ENCODE results near the gene RNF4. TPM values are rescaled to one million over a fixed set of nuclear protein-coding genes. Genes with fewer than 3 reads are reported as not detected.

RNF4 gene
- total RNA-seq, 1 experiment from 2014 or later, result 81.4 TPM

GRCh38 chr4:2485956-2486355 lies 17.1 kb downstream of the RNF4 start:
- TF ChIP-seq, protein P1, sequence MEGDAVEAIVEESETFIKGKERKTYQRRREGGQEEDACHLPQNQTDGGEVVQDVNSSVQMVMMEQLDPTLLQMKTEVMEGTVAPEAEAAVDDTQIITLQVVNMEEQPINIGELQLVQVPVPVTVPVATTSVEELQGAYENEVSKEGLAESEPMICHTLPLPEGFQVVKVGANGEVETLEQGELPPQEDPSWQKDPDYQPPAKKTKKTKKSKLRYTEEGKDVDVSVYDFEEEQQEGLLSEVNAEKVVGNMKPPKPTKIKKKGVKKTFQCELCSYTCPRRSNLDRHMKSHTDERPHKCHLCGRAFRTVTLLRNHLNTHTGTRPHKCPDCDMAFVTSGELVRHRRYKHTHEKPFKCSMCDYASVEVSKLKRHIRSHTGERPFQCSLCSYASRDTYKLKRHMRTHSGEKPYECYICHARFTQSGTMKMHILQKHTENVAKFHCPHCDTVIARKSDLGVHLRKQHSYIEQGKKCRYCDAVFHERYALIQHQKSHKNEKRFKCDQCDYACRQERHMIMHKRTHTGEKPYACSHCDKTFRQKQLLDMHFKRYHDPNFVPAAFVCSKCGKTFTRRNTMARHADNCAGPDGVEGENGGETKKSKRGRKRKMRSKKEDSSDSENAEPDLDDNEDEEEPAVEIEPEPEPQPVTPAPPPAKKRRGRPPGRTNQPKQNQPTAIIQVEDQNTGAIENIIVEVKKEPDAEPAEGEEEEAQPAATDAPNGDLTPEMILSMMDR (IDR thresholded peaks at IDR 0.05; ENCODE audit: unreplicated experiment), result no peak
- H3K9me3 Mint-ChIP-seq (ENCODE audit: unreplicated experiment), result no peaks in the 10 kb centered on the region
- POLR2A ChIA-PET, result interaction anchor here (1.2 to 2.5 kb wide), 3 partner anchors 10 to 18 kb away, joined by 5 to 12 read pairs (median 11); partner anchors contain the start of gene RNF4
- H3K27me3 Mint-ChIP-seq (ENCODE audit: insufficient read depth, unreplicated experiment), result no peaks in the 10 kb centered on the region
- H3K27ac Mint-ChIP-seq (ENCODE audit: low read depth, unreplicated experiment), result peak overlapping the region; percentile 22
- peaks cover 14% of the 10 kb centered on the region for H3K36me3 Mint-ChIP-seq (ENCODE audit: insufficient read depth, unreplicated experiment)
- no peak for DNase-seq (ENCODE audit: unreplicated experiment)
- CTCF ChIA-PET, result no interaction called here
- no peak overlapping the region for H3K4me3 Mint-ChIP-seq (ENCODE audit: unreplicated experiment)
- intact Hi-C loops (cut with micrococcal nuclease), result no loop called here
- no TSS peak for BruUV-seq (replicated peaks)
- H3K4me1 Mint-ChIP-seq (ENCODE audit: insufficient read depth, unreplicated experiment), result peaks cover 46% of the 10 kb centered on the region

DNA sequence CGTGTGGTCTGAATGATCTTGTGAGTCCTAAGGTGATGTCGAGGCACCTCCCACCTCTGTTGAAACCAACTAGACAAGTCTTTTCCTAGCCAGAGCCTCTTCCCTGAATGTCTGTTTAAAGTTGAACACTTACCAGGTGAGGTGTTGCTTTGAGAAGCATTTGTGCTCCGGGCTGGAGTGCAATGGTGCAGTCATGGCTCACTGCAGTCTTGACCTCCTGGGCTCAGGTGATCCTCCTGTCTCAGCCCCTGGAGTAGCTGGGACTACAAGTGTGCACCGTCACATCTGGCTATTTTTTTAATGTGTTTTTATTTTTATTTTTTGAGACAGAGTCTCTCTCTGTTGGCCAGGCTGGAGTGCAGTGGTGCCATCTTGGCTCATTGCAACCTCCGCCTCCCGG lies 18.1 kb downstream of the RNF4 start:
- POLR2A ChIA-PET, result interaction anchor here (1.4 to 2.5 kb wide), 4 partner anchors 9 to 49 kb away, joined by 4 to 12 read pairs (median 8); partner anchors contain the start of genes FAM193A and RNF4
- peaks cover 24% of the 10 kb centered on the region for H3K36me3 Mint-ChIP-seq (ENCODE audit: insufficient read depth, unreplicated experiment)
- intact Hi-C loops (cut with micrococcal nuclease), result no loop called here
- no peak for DNase-seq (ENCODE audit: unreplicated experiment)
- TF ChIP-seq, protein P1 (IDR thresholded peaks at IDR 0.05; ENCODE audit: unreplicated experiment), result no peak
- no peak overlapping the region for H3K4me3 Mint-ChIP-seq (ENCODE audit: unreplicated experiment)
- BruUV-seq (replicated peaks), result no TSS peak
- H3K4me1 Mint-ChIP-seq (ENCODE audit: insufficient read depth, unreplicated experiment), result peaks cover 39% of the 10 kb centered on the region
- H3K27ac Mint-ChIP-seq (ENCODE audit: low read depth, unreplicated experiment), result no peak overlapping the region
- H3K9me3 Mint-ChIP-seq (ENCODE audit: unreplicated experiment), result no peaks in the 10 kb centered on the region
- CTCF ChIA-PET, result interaction anchor here (1.0 kb wide), 1 partner anchor 16 kb away, joined by 3 read pairs; no protein-coding TSS in a partner anchor
- no peaks in the 10 kb centered on the region for H3K27me3 Mint-ChIP-seq (ENCODE audit: insufficient read depth, unreplicated experiment)

- CTCF ChIA-PET, result interaction anchor here (1.0 to 1.1 kb wide), 2 partner anchors 11 to 15 kb away, joined by 3 to 4 read pairs; no protein-coding TSS in a partner anchor
- Mint-ChIP-seq H3K9me3 (ENCODE audit: unreplicated experiment) (no peaks in the 10 kb centered on the region), H3K27ac (ENCODE audit: low read depth, unreplicated experiment) (no peak overlapping the region), H3K36me3 (ENCODE audit: insufficient read depth, unreplicated experiment) (peaks cover 30% of the 10 kb centered on the region), H3K27me3 (ENCODE audit: insufficient read depth, unreplicated experiment) (no peaks in the 10 kb centered on the region), H3K4me1 (ENCODE audit: insufficient read depth, unreplicated experiment) (peaks cover 39% of the 10 kb centered on the region), H3K4me3 (ENCODE audit: unreplicated experiment) (no peak overlapping the region)
- no TSS peak for BruUV-seq (replicated peaks)
- TF ChIP-seq, protein P1 (IDR thresholded peaks at IDR 0.05; ENCODE audit: unreplicated experiment), result no peak
- no peak for DNase-seq (ENCODE audit: unreplicated experiment)
- POLR2A ChIA-PET, result interaction anchor here (0.7 to 2.5 kb wide), 4 partner anchors 9 to 49 kb away, joined by 3 to 11 read pairs (median 4); partner anchors contain the start of genes FAM193A and RNF4
- intact Hi-C loops (cut with micrococcal nuclease), result no loop called here
Observed at GRCh38 chr4:2487632-2488031, 18.7 kb downstream of the RNF4 start.

DNA sequence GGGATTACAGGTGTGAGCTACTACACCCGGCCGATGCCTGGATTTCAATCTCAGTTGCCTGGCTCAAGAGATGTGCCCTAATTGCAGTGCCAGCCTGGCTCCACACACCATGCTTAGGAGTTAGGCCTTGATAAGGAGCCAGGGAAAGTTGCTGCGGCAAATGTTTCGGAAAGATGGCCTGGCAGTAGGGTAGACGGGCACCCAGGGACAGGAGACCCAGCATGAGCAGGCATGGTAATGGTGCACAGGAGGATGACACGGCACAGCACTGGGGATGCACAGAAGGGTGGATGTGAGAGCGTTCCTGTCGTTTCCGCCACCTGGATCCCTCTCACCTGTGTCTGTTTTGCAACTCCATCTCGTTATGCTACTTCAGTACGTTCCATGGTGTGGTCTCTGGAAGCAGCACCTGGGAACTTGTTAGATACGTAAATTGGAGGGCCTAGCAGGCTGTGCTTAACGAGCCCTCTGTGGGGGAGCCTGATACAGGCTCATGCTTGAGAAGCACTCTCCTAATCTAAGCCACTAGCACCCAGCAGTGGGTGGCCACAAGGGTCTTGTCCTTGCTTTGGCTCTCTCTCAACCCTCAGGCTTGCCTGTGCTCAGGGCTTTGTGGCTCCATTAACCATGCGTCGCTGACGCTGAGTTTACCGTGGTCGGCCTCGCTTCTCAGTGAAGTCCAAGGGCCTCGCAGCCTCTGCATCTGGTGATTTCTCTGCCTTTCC lies 20.3 kb downstream of the RNF4 start:
- Mint-ChIP-seq H3K27ac (ENCODE audit: low read depth, unreplicated experiment) (peak overlapping the region; percentile 91), H3K27me3 (ENCODE audit: insufficient read depth, unreplicated experiment) (no peaks in the 10 kb centered on the region)
- intact Hi-C loops (cut with micrococcal nuclease), result no loop called here

More for the DNA sequence above, 20.3 kb downstream of the RNF4 start:
- Mint-ChIP-seq H3K4me3 (ENCODE audit: unreplicated experiment) (no peak overlapping the region), H3K36me3 (ENCODE audit: insufficient read depth, unreplicated experiment) (peaks cover 46% of the 10 kb centered on the region), H3K4me1 (ENCODE audit: insufficient read depth, unreplicated experiment) (peaks cover 39% of the 10 kb centered on the region), H3K9me3 (ENCODE audit: unreplicated experiment) (no peaks in the 10 kb centered on the region)
- TF ChIP-seq, protein P1 (IDR thresholded peaks at IDR 0.05; ENCODE audit: unreplicated experiment), result no peak
- ChIA-PET CTCF (interaction anchor here (2.2 kb wide), 1 partner anchor 13 kb away, joined by 6 read pairs; no protein-coding TSS in a partner anchor), POLR2A (interaction anchor here (1.4 to 2.4 kb wide), 2 partner anchors 20 to 48 kb away, joined by 4 to 11 read pairs; partner anchors contain the start of gene RNF4)
- BruUV-seq (replicated peaks), result no TSS peak
- DNase-seq (ENCODE audit: unreplicated experiment), result no peak

Measured in MCF 10A (cell line).